Smooth muscle cell (in vitro differentiated cells): ENCODE results near the gene FBL. TPM values are rescaled to one million over a fixed set of nuclear protein-coding genes. Genes with fewer than 3 reads are reported as not detected.
A peak's percentile ranks its signal among the peaks of the same experiment; 100 is the strongest.

Experiments used
- DNase-seq: peaks from one replicate; lab custom pipeline; 2025; ENCODE audit not compliant: unreplicated experiment; lab: John Stamatoyannopoulos, UW
- H2AFZ ChIP-seq: fragments of 200-600 bp; sonication (generic); 2 replicates; pipeline ENCODE4 v1.6.0; 2016; ENCODE audit warnings: antibody characterized with exemption, low read depth, mild to moderate bottlenecking
- H3F3A ChIP-seq: fragments of 200-600 bp; sonication (generic); 2 replicates; pipeline ENCODE4 v1.6.0; 2017; ENCODE audit warnings: antibody characterized with exemption, low read depth
- H3K27ac ChIP-seq: fragments of 200-600 bp; sonication (generic); 2 replicates; pipeline ENCODE4 v1.5.1; 2016; ENCODE audit warnings: low read depth, mild to moderate bottlenecking
- H3K27me3 ChIP-seq: fragments of 200-600 bp; sonication (generic); 2 replicates; pipeline ENCODE4 v1.6.1; 2016; ENCODE audit warnings: low read depth, mild to moderate bottlenecking
- H3K36me3 ChIP-seq: fragments of 200-600 bp; sonication (generic); 2 replicates; pipeline ENCODE4 v1.5.1; 2016; ENCODE audit warnings: low read depth
- H3K4me1 ChIP-seq: fragments of 200-600 bp; sonication (generic); 2 replicates; pipeline ENCODE4 v1.5.1; 2016; ENCODE audit warnings: low read depth
- H3K4me2 ChIP-seq: fragments of 200-600 bp; sonication (generic); 2 replicates; pipeline ENCODE4 v1.6.0; 2016; ENCODE audit warnings: mild to moderate bottlenecking
- H3K4me3 ChIP-seq: fragments of 200-600 bp; sonication (generic); 2 replicates; pipeline ENCODE4 v1.5.1; 2016; ENCODE audit warnings: mild to moderate bottlenecking
- H3K79me2 ChIP-seq: fragments of 200-600 bp; sonication (generic); 2 replicates; pipeline ENCODE4 v1.6.0; 2016; ENCODE audit warnings: low read depth, mild to moderate bottlenecking
- H3K9ac ChIP-seq: fragments of 200-600 bp; sonication (generic); 2 replicates; pipeline ENCODE4 v1.6.0; 2016; ENCODE audit warnings: low read depth
- H3K9me3 ChIP-seq: fragments of 200-600 bp; sonication (generic); replicated peaks from 2 replicates; pipeline ENCODE4 v1.5.1; 2016; ENCODE audit warnings: low read depth
- H4K20me1 ChIP-seq: fragments of 200-600 bp; sonication (generic); 2 replicates; pipeline ENCODE4 v1.6.0; 2016; ENCODE audit warnings: low read depth
- WGBS: methylation state at CpG from one replicate; pipeline ENCODE4 v1.1.7; 2016; ENCODE audit warnings: low lambda C conversion rate; 5-methylcytosine and 5-hydroxymethylcytosine counted together
- polyA plus RNA-seq: library from polyadenylated mRNA; unstranded; fragments of >200 nt; fragmentation: Nextera tagmentation; extraction: Ambion mirVana; gene quantifications from 2 replicates; pipeline ENCODE4 v1.2.1, GENCODE V29; 2016
- total RNA-seq: library from RNA; depleted of rRNA; stranded (reverse); fragments of >200 nt; gene quantifications from 2 replicates; pipeline ENCODE4 v1.2.3, GENCODE V29; 2014
- TF ChIP-seq, protein P1 (sequence below): fragments of 200-600 bp; sonication (generic); IDR thresholded peaks from 2 replicates; pipeline ENCODE4 v1.5.1; 2017; ENCODE audit warnings: borderline replicate concordance, mild to moderate bottlenecking, antibody characterized with exemption; ENCODE audit not compliant: insufficient read depth, poor library complexity, severe bottlenecking

The FBL gene
- total and polyA plus RNA-seq, 2 experiments from 2014 or later = 116 to 124 TPM

DNA sequence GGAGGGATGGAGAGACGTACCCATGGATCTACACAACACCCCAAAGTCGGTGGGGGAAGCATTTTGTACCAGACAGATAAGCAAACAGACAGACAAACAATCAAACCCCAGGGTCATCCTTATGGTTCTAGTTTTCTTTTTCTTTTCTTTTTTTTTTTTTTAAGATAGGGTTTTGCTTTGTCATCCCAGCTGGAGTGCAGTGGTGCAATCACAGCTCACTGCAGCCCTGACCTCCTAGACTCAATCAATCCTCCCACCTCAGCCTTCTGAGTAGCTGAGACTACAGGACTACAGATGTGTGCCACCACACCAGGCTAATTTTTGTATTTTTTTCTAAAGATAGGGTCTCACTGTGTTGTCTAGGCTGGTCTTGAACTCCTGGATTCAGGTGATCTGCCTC is 17.9 kb upstream of the FBL start:
- Histone ChIP-seq H3K27me3 (no peaks in the 10 kb centered on the region), H3K4me3 (no peak overlapping the region), H3K4me1 (no peaks in the 10 kb centered on the region), H3K27ac (no peak overlapping the region), H3K36me3 (no peaks in the 10 kb centered on the region), H3K4me2 (no peak overlapping the region), H3K9ac (no peak overlapping the region), H3K79me2 (no peaks in the 10 kb centered on the region), H3K9me3 (no peaks in the 10 kb centered on the region), H3F3A (no peaks in the 10 kb centered on the region), H4K20me1 (no peaks in the 10 kb centered on the region), H2AFZ (no peak overlapping the region)
- TF ChIP-seq, protein P1, sequence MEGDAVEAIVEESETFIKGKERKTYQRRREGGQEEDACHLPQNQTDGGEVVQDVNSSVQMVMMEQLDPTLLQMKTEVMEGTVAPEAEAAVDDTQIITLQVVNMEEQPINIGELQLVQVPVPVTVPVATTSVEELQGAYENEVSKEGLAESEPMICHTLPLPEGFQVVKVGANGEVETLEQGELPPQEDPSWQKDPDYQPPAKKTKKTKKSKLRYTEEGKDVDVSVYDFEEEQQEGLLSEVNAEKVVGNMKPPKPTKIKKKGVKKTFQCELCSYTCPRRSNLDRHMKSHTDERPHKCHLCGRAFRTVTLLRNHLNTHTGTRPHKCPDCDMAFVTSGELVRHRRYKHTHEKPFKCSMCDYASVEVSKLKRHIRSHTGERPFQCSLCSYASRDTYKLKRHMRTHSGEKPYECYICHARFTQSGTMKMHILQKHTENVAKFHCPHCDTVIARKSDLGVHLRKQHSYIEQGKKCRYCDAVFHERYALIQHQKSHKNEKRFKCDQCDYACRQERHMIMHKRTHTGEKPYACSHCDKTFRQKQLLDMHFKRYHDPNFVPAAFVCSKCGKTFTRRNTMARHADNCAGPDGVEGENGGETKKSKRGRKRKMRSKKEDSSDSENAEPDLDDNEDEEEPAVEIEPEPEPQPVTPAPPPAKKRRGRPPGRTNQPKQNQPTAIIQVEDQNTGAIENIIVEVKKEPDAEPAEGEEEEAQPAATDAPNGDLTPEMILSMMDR = no peak
- DNase-seq = no peak
- 87% methylated on average over 2 of the region's 2 CpGs for WGBS

DNA sequence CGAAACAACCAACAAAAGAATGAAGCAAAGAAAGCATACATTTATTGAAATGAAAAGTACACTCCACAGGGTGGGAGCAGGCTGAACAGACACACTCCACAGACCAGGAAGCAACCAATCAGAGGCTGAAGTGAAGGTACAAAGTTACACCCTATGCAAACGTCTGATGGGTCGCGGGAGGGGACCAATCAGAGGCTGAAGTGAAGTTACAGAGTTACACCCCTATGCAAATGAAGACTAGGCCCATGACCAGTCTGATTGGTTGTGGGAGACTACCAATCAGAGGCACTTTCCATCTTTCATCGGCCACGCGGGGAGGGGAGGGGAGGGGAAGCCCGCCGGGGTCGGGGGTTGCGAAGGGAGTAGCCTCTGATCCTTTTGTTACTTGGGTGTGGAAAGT is 12.4 kb upstream of the FBL start:
- TF ChIP-seq, protein P1 = no peak
- H3K4me2 ChIP-seq = no peak overlapping the region
- 54% methylated on average over 10 of the region's 11 CpGs for WGBS
- no peak for DNase-seq
- no peak overlapping the region for H3K9ac ChIP-seq
- no peaks in the 10 kb centered on the region for H3K79me2 ChIP-seq
- H3K4me3 ChIP-seq = peak overlapping the region; percentile 10
- no peaks in the 10 kb centered on the region for H3K4me1 ChIP-seq
- H3K36me3 ChIP-seq = no peaks in the 10 kb centered on the region
- H3K9me3 ChIP-seq = no peaks in the 10 kb centered on the region
- H3F3A ChIP-seq = no peaks in the 10 kb centered on the region
- H3K27ac ChIP-seq = no peak overlapping the region
- H3K27me3 ChIP-seq = no peaks in the 10 kb centered on the region
- no peak overlapping the region for H2AFZ ChIP-seq
- no peaks in the 10 kb centered on the region for H4K20me1 ChIP-seq

DNA sequence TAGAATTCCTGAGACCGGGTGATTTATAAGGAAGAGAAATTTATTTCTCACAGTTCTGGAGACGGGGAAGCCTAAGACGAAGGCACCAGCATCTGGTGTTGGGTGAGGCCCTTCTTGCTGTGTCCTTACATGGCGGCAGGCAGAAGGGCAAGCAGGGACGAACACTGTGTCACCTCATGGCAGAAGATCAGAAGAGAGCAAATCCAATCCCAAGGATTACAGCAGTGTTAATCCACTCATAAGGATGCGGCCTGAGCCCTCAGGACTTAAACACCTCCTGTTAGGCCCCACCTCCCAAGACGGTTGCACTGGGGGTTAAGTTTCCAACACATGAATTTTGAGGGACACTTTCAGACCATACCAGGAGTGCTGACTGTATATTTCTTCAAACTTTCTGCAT is 6.7 kb upstream of the FBL start:
- Histone ChIP-seq H4K20me1 (no peaks in the 10 kb centered on the region), H3K36me3 (no peaks in the 10 kb centered on the region), H3K4me2 (no peak overlapping the region), H2AFZ (no peak overlapping the region), H3K79me2 (no peaks in the 10 kb centered on the region), H3F3A (no peaks in the 10 kb centered on the region), H3K27ac (no peak overlapping the region), H3K4me3 (no peak overlapping the region), H3K9me3 (no peaks in the 10 kb centered on the region), H3K9ac (no peak overlapping the region), H3K27me3 (no peaks in the 10 kb centered on the region), H3K4me1 (no peaks in the 10 kb centered on the region)
- WGBS = 91% methylated on average over 7 of the region's 7 CpGs
- TF ChIP-seq, protein P1 = no peak
- no peak for DNase-seq

DNA sequence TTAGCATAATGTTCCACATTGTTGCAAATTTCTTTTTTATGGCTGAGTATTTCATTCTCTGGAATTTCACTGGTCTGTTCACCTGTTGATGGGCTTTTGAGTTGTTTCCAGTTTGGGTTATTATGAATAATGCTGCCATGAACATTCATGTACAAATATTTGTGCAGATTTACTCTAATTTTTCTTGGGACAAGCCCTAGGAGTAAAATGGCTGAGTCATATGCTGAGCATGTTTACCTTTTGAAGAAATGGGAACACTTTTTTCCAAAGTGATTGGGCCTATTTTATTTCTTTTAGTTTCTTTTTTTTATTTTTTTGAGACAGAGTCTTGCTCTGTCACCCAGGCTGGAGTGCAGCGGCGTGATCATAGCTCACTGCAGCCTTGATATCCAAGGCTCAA is 4.7 kb upstream of the FBL start:
- Histone ChIP-seq H3K9ac (no peak overlapping the region), H3K9me3 (no peaks in the 10 kb centered on the region), H3K4me2 (no peak overlapping the region), H3F3A (no peaks in the 10 kb centered on the region), H2AFZ (no peak overlapping the region), H3K36me3 (no peaks in the 10 kb centered on the region), H3K79me2 (peaks cover 2% of the 10 kb centered on the region), H3K27me3 (no peaks in the 10 kb centered on the region), H3K4me3 (no peak overlapping the region), H4K20me1 (no peaks in the 10 kb centered on the region), H3K27ac (no peak overlapping the region), H3K4me1 (peaks cover 8% of the 10 kb centered on the region)
- DNase-seq = no peak
- 98% methylated on average over 2 of the region's 2 CpGs for WGBS
- TF ChIP-seq, protein P1 = no peak
